NCI-H82 treated with DMSO at 0.1 percent for 48 hours (cell line): ENCODE data around the gene ACSL5.
"Not testable (repeated sequence)": the region's sequence is repeated elsewhere in the genome, so short reads cannot be mapped to it uniquely, and the experiment has no call there.

Source experiments
- DNase-seq: peaks from one replicate; lab custom pipeline; 2025; ENCODE audit not compliant: unreplicated experiment; lab: John Stamatoyannopoulos, UW

ACSL5 gene

GRCh38 chr10:112460366-112460765 is 86.5 kb downstream of the ACSL5 start:
- DNase-seq: no peak

- no peak for DNase-seq
Measured at GRCh38 chr10:112461029-112461887, 87.3 kb downstream of the ACSL5 start.

- DNase-seq: not testable (repeated sequence)
Measured at GRCh38 chr10:112464074-112464473, 90.2 kb downstream of the ACSL5 start.

- no peak for DNase-seq
Measured at GRCh38 chr10:112465299-112465883, 91.5 kb downstream of the ACSL5 start.

- no peak for DNase-seq
Measured at GRCh38 chr10:112466802-112467201, 92.9 kb downstream of the ACSL5 start.

GRCh38 chr10:112467541-112468075 is 93.7 kb downstream of the ACSL5 start:
- DNase-seq: no peak

- peak; percentile 22 for DNase-seq
Measured at GRCh38 chr10:112471878-112472487, 98.1 kb downstream of the ACSL5 start.

- no peak for DNase-seq
Measured at GRCh38 chr10:112475575-112476218, 101.8 kb downstream of the ACSL5 start.
